Neural progenitor cell (in vitro differentiated cells): ENCODE data around the gene ZNF285. TPM values are rescaled to one million over a fixed set of nuclear protein-coding genes. Genes with fewer than 3 reads are reported as not detected.
"Not testable (repeated sequence)": the region's sequence is repeated elsewhere in the genome, so short reads cannot be mapped to it uniquely, and the experiment has no call there.

Experiments used
- DNase-seq: peaks from one replicate; pipeline ENCODE4 v3.0.0-alpha.2; 2016; ENCODE audit warnings: low spot score
- H2AFZ ChIP-seq: fragments of 200-600 bp; sonication (generic); replicated peaks from 2 replicates; pipeline ENCODE4 v1.6.1; 2016; ENCODE audit warnings: antibody characterized with exemption
- H3F3A ChIP-seq: fragments of 200-600 bp; sonication (generic); 2 replicates; pipeline ENCODE4 v1.6.1; 2016; ENCODE audit warnings: antibody characterized with exemption, low read depth
- H3K27ac ChIP-seq: fragments of 200-600 bp; sonication (generic); 2 replicates; pipeline ENCODE4 v1.5.1; 2016; ENCODE audit warnings: mild to moderate bottlenecking
- H3K27me3 ChIP-seq: fragments of 200-600 bp; sonication (generic); 2 replicates; pipeline ENCODE4 v1.6.1; 2016; ENCODE audit warnings: mild to moderate bottlenecking, moderate library complexity
- H3K36me3 ChIP-seq: fragments of 200-600 bp; sonication (generic); 2 replicates; pipeline ENCODE4 v1.5.1; 2016
- H3K4me1 ChIP-seq: fragments of 200-600 bp; sonication (generic); 2 replicates; pipeline ENCODE4 v1.6.1; 2016; ENCODE audit warnings: mixed run types
- H3K4me2 ChIP-seq: fragments of 200-600 bp; sonication (generic); 2 replicates; pipeline ENCODE4 v1.6.1; 2016
- H3K4me3 ChIP-seq: fragments of 200-600 bp; sonication (generic); 2 replicates; pipeline ENCODE4 v1.5.1; 2016
- H3K79me2 ChIP-seq: fragments of 200-600 bp; sonication (generic); 2 replicates; pipeline ENCODE4 v1.6.1; 2016; ENCODE audit warnings: low read depth
- H3K9ac ChIP-seq: fragments of 200-600 bp; sonication (generic); 2 replicates; pipeline ENCODE4 v1.6.1; 2016
- H3K9me3 ChIP-seq: fragments of 200-600 bp; sonication (generic); 2 replicates; pipeline ENCODE4 v1.5.1; 2016; ENCODE audit warnings: low read depth
- H4K20me1 ChIP-seq: fragments of 200-600 bp; sonication (generic); 2 replicates; pipeline ENCODE4 v1.6.1; 2016; ENCODE audit warnings: low read depth
- H3K27ac Mint-ChIP-seq: 3 replicates; pipeline ENCODE4 v1.8.0; 2021; ENCODE audit warnings: mixed read lengths
- H3K27me3 Mint-ChIP-seq: 2 replicates; pipeline ENCODE4 v1.8.0; 2022; ENCODE audit warnings: low read depth, mild to moderate bottlenecking, inconsistent platforms, moderate library complexity, mixed read lengths; ENCODE audit not compliant: insufficient read depth
- H3K36me3 Mint-ChIP-seq: 3 replicates; pipeline ENCODE4 v1.8.0; 2021; ENCODE audit warnings: mixed read lengths
- H3K4me1 Mint-ChIP-seq: 3 replicates; pipeline ENCODE4 v1.8.0; 2021; ENCODE audit warnings: mixed read lengths
- H3K4me3 Mint-ChIP-seq: 3 replicates; pipeline ENCODE4 v1.8.0; 2021; ENCODE audit warnings: mild to moderate bottlenecking, moderate library complexity, mixed read lengths
- H3K9me3 Mint-ChIP-seq: 3 replicates; pipeline ENCODE4 v1.8.0; 2020; ENCODE audit warnings: mixed read lengths
- EZH2 ChIP-seq: fragments of 200-600 bp; sonication (generic); IDR thresholded peaks from 2 replicates; pipeline ENCODE4 v1.6.1; 2017; ENCODE audit warnings: antibody characterized with exemption, mild to moderate bottlenecking, moderate library complexity
- EZH2phosphoT487 ChIP-seq: fragments of 200-600 bp; sonication (generic); IDR thresholded peaks from 2 replicates; pipeline ENCODE4 v1.6.1; 2017; ENCODE audit warnings: antibody characterized with exemption
- total RNA-seq: library from RNA; depleted of rRNA; stranded (reverse); fragments of >200 nt; gene quantifications from 2 replicates; pipeline ENCODE4 v1.2.3, GENCODE V29; 2015; ENCODE audit warnings: low replicate concordance
- TF ChIP-seq, protein P1 (sequence below): fragments of 200-600 bp; sonication (generic); IDR thresholded peaks from 2 replicates; pipeline ENCODE4 v1.5.1; 2017; ENCODE audit warnings: antibody characterized with exemption, mild to moderate bottlenecking

ZNF285 gene
- total RNA-seq, 1 donor from 2014 or later = 16.6 TPM

DNA sequence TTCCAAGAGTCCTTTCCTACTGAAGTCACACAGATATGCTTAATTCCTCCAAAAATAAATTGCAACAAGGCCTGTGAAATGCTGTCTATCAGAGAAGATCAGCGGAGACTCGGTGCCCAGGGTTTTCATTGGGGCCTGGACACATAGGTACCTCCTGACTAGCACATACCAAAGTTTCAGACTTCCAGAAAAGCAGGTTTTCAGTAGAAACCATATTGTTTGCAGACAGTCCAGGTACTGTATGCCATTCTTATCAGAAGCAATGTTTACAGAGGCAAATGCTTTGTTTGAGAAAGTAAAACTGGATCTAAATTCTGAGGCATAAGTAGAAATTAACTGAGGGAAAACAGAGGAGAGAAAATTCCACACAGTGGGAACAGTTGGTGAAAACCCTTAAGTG lies 34.0 kb upstream of the ZNF285 start:
- H3K4me1 ChIP-seq = no peaks in the 10 kb centered on the region
- H3K9ac ChIP-seq = no peak overlapping the region
- H3K4me3 ChIP-seq = no peak overlapping the region
- no peaks in the 10 kb centered on the region for H4K20me1 ChIP-seq
- H3K9me3 Mint-ChIP-seq = peaks cover 16% of the 10 kb centered on the region
- H3K9me3 ChIP-seq = no peaks in the 10 kb centered on the region
- H3K27ac ChIP-seq = no peak overlapping the region
- H3K79me2 ChIP-seq = no peaks in the 10 kb centered on the region
- no peak overlapping the region for H3K4me2 ChIP-seq
- H3K27me3 ChIP-seq = no peaks in the 10 kb centered on the region
- no peaks in the 10 kb centered on the region for H3K27me3 Mint-ChIP-seq
- no peak overlapping the region for H3K4me3 Mint-ChIP-seq
- no peaks in the 10 kb centered on the region for H3K4me1 Mint-ChIP-seq
- no peak overlapping the region for H2AFZ ChIP-seq
- TF ChIP-seq, protein P1, sequence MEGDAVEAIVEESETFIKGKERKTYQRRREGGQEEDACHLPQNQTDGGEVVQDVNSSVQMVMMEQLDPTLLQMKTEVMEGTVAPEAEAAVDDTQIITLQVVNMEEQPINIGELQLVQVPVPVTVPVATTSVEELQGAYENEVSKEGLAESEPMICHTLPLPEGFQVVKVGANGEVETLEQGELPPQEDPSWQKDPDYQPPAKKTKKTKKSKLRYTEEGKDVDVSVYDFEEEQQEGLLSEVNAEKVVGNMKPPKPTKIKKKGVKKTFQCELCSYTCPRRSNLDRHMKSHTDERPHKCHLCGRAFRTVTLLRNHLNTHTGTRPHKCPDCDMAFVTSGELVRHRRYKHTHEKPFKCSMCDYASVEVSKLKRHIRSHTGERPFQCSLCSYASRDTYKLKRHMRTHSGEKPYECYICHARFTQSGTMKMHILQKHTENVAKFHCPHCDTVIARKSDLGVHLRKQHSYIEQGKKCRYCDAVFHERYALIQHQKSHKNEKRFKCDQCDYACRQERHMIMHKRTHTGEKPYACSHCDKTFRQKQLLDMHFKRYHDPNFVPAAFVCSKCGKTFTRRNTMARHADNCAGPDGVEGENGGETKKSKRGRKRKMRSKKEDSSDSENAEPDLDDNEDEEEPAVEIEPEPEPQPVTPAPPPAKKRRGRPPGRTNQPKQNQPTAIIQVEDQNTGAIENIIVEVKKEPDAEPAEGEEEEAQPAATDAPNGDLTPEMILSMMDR = no peak
- TF ChIP-seq EZH2 = no peak
- no peak for TF ChIP-seq EZH2phosphoT487
- H3K27ac Mint-ChIP-seq = no peak overlapping the region
- no peaks in the 10 kb centered on the region for H3K36me3 Mint-ChIP-seq
- H3K36me3 ChIP-seq = peaks cover 5% of the 10 kb centered on the region
- DNase-seq = no peak
- H3F3A ChIP-seq = no peaks in the 10 kb centered on the region

DNA sequence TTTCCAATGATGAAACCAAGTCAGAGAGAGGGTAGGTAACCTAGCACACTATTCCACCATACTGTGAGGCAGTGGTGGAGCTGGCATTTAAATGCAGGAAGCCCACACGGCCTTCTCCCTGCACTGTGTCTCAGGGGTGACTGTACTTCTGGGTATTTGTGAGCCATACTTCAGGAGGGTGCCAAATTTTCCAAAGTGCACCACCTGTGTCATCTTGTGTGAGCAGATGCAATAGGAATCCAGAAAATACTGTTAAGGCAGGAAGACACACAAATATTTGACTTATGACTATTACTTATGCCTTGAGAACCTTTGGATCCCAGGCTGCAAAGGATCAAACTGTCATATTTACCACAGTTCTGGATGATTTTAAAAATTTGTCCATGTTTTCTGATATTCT lies 29.5 kb upstream of the ZNF285 start:
- Mint-ChIP-seq H3K9me3 (peaks cover 27% of the 10 kb centered on the region), H3K27me3 (peaks cover 6% of the 10 kb centered on the region), H3K27ac (no peak overlapping the region), H3K36me3 (no peaks in the 10 kb centered on the region), H3K4me3 (no peak overlapping the region), H3K4me1 (no peaks in the 10 kb centered on the region)
- peaks cover 5% of the 10 kb centered on the region for H3K36me3 ChIP-seq
- H3K4me1 ChIP-seq = no peaks in the 10 kb centered on the region
- H3F3A ChIP-seq = no peaks in the 10 kb centered on the region
- no peaks in the 10 kb centered on the region for H4K20me1 ChIP-seq
- no peak for TF ChIP-seq EZH2phosphoT487
- TF ChIP-seq, protein P1 = no peak
- TF ChIP-seq EZH2 = no peak
- no peak overlapping the region for H2AFZ ChIP-seq
- no peak overlapping the region for H3K4me3 ChIP-seq
- H3K79me2 ChIP-seq = no peaks in the 10 kb centered on the region
- no peak overlapping the region for H3K27ac ChIP-seq
- H3K9ac ChIP-seq = no peak overlapping the region
- H3K9me3 ChIP-seq = no peaks in the 10 kb centered on the region
- H3K27me3 ChIP-seq = no peaks in the 10 kb centered on the region
- H3K4me2 ChIP-seq = no peak overlapping the region
- DNase-seq = no peak

DNA sequence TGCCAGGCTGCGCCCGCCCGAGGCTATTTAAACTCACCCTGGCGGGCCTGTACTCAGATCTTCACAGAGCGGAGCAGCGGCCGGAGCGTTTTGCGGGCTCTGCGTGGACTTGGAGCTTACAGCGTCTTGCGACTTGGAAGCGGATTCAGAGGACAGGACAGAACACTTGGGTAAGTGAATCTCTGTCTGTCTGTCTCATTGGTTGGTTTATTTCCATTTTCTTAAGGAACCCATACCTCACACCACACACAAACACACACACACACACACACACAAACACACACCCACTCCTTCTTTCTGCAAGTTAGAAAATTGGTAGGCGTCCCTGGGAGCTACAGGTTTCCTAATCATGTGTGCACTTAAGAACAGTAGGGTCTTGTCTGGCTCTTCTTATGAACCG lies 14.1 kb upstream of the ZNF285 start:
- H3K79me2 ChIP-seq, H3K27me3 ChIP-seq, H3K9ac ChIP-seq, H4K20me1 ChIP-seq, H3K4me1 Mint-ChIP-seq, H3K36me3 Mint-ChIP-seq, DNase-seq, H3K9me3 ChIP-seq, H3F3A ChIP-seq, H2AFZ ChIP-seq, H3K4me3 Mint-ChIP-seq, H3K4me2 ChIP-seq, H3K4me3 ChIP-seq, H3K36me3 ChIP-seq, H3K27me3 Mint-ChIP-seq, H3K27ac Mint-ChIP-seq, H3K27ac ChIP-seq, H3K4me1 ChIP-seq: not testable (repeated sequence)
- H3K9me3 Mint-ChIP-seq = peaks cover 21% of the 10 kb centered on the region

DNA sequence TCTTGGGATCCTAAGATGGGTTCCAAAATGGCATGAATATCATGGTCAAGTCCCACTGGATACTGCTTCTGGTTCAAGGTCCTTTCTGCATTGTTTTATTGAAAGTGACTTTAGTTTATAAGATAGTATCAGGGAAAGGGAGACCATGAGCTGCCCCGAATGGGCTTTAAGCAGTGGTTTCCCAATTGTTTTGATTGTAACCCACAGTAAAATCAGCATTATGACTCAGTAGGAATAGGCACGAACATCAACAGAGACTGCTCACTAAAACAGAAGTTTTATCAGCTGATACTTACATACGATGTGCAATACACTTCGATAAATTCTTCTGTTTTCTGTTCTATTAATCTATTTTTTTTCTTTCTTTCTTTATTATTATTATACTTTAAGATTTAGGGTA lies 12.1 kb downstream of the ZNF285 start:
- H3K4me1 ChIP-seq, H4K20me1 ChIP-seq, H3K9ac ChIP-seq, H3K4me2 ChIP-seq, H3K27ac Mint-ChIP-seq, H2AFZ ChIP-seq, H3K79me2 ChIP-seq, H3K4me3 ChIP-seq, DNase-seq, H3K9me3 ChIP-seq, H3K4me1 Mint-ChIP-seq, H3K27me3 Mint-ChIP-seq, H3K27ac ChIP-seq, H3F3A ChIP-seq, H3K36me3 ChIP-seq, H3K9me3 Mint-ChIP-seq, H3K27me3 ChIP-seq, H3K4me3 Mint-ChIP-seq: not testable (repeated sequence)
- H3K36me3 Mint-ChIP-seq = peaks cover 52% of the 10 kb centered on the region
